CD4-positive, alpha-beta T cell treated with Interleukin-17A for 4 hours (primary cell): ENCODE results near the gene NCAPH2.
"Not testable (repeated sequence)": the region's sequence is repeated elsewhere in the genome, so short reads cannot be mapped to it uniquely, and the experiment has no call there.

ENCODE experiments used
- DNase-seq: peaks from one replicate; pipeline ENCODE4 v3.0.0-alpha.2; 2020; ENCODE audit warnings: mixed read lengths

The NCAPH2 gene

DNA sequence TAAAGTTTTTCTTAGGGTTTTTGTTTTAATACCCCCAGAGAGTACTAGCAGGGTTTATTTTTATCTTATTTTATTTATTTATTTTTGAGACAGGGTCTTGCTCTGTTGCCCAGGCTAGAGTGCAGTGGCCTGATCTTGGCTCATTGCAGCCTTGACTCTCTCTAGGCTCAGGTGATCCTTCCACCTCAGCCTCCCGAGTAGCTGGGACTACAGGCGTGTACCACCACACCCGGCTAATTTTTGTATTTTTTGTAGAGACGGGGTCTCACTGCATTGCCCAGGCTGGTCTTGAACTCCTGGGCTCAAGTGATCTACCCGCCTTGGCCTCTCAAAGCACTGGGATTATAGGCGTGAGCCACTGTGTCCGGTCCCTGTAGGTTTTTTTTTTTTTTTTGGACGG lies 12.2 kb downstream of the NCAPH2 start:
- DNase-seq, result not testable (repeated sequence)

DNA sequence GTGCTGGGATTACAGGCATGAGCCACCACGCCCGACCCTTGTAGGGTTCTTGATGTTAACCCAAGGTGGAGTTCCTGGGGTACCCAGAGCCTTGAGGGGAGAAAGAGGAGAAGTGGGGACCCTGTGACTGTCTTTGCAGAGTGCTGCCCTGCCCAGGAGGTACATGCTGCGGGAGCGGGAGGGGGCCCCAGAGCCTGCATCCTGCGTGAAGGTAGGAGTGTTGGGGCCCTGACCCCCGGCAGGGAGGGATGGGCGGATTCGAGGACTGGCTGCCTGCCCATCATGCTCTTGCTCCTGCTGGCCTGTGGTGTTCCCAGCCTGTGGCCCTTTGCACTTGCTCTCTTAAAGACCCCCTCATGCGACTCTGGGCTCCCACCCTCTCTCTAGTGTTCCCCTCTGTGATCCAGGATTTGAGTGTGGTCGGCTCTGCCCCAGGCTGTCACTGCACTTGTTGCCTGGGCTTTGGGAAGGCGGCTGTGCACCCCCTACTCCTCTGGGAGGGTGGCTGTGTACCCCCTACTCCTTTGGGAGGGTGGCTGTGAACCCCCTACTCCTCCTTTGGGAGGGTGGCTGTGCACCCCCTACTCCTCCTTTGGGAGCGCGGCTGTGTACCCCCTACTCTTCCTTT lies 12.9 kb downstream of the NCAPH2 start:
- no peak for DNase-seq

DNA sequence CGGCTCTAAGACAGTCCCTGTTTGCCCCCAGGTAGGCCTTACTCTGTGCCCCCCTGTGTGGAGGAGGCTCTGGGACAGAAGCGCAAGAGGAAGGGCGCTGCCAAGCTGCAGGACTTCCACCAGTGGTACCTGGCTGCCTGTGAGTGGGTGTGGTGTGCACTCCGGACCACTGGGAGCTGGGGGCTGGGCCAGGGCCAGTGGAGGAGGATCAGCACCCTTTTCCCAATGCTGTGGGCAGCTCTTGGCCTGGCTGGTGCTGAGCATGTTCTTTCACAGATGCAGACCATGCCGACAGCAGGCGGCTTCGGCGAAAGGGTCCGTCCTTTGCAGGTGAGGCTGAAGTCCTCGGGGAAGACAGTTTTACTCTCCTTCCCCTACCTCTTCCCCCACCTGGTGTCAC lies 13.7 kb downstream of the NCAPH2 start:
- DNase-seq, result no peak

DNA sequence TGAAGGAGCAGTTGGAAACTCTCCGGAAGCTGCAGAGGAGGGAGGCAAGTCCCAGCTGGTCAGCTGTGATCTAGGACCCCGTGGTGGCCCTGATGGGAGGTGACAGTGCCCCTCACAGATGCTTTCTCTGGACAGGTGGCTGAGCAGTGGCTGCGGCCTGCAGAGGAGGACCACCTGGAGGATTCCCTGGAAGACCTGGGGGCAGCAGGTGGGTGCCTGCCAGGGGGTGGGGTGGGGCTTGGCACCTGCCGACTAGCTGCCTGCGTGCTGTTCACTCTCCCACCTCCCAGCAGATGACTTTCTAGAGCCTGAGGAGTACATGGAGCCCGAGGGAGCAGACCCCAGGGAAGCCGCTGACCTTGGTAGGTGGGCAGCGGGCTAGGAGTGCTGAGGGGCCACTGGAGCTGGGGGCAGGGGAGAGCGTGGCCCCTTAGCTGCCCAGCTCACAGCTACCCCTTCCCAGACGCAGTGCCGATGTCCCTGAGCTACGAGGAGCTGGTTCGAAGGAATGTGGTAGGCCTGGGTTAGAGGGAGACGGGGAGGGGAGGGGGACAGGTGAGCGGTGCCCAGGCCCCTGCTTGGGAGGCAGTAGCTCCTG lies 14.3 kb downstream of the NCAPH2 start:
- no peak for DNase-seq

DNA sequence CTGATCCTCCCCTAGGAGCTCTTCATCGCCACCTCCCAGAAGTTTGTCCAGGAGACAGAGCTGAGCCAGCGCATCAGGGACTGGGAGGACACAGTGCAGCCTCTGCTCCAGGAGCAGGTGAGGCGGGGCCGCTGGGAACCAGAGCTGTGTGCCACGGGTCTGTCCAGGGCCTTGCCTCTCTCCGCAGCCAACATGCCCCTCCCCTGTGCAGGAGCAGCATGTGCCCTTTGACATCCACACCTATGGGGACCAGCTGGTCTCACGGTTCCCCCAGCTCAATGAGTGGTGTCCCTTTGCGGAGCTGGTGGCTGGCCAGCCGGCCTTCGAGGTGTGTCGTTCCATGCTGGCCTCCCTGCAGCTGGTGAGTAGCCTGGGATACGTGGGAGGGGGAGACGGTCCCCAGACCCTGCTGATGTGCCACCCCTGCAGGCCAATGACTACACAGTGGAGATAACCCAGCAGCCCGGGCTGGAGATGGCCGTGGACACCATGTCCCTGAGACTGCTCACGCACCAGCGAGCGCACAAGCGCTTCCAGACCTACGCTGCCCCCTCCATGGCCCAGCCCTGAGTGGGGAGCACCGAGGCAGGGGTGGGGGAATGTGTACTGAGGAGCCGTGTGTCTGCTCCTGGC lies 14.9 kb downstream of the NCAPH2 start:
- DNase-seq, result no peak

DNA sequence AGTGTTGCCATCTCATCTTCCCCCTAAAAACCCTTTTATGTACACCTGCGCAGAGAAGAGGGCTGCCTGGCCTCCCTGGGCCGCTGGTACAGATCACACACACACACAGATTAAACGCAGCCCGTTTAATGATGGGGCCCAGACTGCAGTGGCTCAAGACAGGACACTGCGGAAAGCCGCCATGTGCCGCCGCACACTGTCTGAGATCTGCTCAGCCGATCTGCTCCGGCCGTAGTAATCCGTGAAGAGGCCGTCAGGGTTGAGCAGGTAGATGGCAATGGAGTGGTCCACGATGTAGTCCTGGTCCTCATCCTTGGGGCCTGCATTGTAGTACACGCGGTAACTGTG lies 15.4 kb downstream of the NCAPH2 start:
- no peak for DNase-seq

DNA sequence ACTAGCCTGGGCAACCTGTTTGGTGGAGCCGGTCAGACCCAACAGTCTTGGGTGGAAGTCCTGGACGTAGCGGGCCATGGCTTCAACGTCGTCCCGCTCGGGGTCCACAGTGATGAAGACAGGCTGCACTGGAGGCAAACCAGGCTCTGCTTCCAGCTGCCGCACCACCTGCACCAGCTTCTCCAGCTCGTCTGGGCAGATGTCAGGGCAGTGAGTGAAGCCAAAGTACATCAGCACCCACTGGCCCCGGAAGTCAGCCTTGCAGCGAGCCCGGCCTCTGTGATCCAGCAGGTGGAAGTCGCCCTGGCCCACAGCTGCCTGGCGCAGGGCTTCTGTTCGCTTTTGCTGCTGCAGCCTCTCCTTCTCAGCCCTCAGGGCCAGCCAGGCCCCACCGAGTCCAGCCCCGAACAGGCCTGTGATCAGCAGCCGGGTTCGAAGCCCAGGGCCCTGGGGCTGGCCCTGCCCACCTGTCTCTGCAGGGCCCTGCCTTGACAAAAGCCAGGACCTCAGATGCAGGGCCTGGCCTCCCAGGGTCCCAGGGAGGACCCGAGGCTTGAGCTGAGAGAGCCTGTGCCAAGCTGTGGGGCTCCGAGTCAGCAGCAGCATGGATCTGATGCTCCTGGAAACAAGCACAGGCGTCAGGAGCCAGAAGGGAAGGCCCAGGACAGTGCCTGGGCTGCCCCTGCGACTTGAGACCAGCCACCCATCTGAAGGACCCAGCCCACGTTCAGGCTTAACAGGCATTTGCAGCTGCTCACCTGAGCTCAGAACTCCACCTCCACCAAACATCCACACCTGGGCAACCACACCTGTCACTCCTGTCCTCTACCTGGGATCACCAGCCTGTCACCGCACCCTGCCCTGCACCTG lies 16.0 kb downstream of the NCAPH2 start:
- DNase-seq, result no peak

DNA sequence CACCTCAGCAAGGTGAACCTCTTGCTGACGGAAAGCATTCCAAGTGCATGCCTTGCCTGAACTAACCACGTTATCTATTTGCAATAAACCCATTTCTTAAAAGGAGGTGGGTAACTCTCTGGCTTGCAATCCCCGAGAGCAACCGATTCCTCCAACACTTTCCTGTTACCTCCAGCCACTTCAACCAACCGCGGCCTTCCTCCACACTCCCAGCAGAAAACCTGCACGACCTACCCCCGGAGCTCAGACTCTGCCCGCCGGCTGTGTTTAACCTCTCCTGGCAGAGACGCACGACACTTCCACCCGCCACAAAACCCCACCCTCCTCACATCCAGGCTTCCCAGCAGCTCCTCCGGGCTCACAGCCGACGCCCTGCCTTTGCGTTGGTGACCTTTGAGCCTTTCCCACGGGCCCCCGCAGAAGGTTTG lies 16.7 kb downstream of the NCAPH2 start:
- DNase-seq, result no peak

DNA sequence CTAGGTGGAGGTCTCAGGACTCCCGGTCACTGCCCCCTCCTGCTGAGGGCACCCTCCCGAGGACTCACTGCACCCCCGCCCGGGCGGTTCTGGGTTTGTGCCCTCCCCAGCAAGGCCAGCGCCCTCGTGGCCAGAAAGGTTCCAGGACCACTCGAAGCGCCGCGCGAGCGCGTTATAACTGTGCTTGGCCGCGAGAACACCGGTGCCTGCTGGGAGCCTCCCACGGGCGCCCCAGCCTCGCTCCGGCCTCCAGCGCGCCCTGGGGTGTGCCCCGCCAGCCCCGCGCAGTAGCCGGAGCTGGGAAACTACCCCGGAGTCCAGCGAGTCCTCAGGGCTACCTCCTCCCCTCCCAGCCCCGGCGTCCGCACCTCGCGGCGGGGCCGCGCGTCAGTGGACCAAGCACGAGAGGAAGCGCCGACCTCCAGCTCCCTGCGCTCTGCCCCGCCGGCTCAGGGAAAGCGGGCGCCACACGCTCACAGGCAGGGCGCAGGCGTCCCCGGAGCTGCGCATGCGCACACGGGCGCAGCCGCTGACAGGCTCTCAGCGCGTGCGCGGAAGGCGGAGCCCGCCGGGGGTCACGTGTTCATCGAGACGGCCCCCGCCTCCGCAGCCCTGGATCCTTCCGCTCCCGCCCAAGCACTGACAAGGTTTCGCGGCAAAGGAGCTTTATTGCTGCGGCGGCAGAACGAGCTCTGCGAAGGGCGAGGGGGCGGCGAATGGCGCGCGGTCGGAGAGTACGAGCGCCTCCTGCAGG lies 17.3 kb downstream of the NCAPH2 start, which contains the start of gene SCO2:
Gene SCO2, minus strand, starts transcription at position 495 of the 754 bp plus-strand sequence. CDS start 1,187 bp downstream, outside the sequence.
- DNase-seq, result peak; percentile 98

DNA sequence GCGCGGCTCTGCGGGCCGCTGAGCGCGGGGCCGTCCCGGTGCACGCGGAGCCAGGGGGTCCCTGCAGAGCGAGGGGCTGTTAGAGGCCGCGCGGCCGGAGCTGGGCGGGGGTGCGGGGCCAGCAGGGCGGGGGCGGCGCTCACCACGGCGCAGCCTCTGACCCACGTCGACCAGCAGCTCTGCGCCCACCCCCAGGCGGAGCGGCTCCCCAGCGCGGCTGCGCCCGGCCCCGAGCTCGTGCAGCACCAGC lies 17.8 kb downstream of the NCAPH2 start:
- no peak for DNase-seq

DNA sequence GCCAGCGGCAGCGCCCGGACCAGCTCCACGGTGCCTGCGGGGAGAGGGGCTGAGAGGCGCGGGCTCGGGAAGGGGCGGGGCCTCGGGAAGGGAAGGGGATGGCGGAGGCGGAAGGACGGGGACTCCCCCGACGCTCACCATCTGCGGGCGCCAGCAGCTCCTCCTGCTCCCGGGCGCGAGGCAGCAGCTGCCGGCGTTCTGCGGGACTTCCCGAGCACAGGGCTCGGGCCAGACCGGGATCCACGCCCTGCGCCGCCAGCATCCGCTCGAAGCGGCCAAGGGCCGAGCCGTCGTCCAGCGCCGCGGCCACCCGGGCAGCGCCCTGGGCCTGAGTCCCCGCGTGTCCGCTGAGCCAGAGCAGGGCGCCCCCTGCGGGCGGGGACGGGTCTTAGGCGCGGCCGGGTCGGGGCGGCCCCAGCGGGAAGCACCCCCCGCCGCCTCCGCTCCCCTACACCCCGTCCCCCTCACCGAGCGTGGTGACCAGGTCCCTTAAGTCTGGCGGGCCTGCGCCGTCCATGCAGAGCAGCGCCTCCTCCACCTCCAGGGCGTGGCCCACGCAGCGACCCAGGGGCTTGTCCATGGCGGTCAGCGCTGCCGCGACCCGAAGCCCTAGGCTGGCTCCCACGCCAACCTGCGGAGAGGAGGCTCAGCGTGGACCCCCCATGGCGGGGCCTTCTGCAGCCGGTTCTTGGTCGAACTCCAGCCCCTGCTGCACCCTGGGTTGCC lies 18.2 kb downstream of the NCAPH2 start:
- DNase-seq, result peak; percentile 90

DNA sequence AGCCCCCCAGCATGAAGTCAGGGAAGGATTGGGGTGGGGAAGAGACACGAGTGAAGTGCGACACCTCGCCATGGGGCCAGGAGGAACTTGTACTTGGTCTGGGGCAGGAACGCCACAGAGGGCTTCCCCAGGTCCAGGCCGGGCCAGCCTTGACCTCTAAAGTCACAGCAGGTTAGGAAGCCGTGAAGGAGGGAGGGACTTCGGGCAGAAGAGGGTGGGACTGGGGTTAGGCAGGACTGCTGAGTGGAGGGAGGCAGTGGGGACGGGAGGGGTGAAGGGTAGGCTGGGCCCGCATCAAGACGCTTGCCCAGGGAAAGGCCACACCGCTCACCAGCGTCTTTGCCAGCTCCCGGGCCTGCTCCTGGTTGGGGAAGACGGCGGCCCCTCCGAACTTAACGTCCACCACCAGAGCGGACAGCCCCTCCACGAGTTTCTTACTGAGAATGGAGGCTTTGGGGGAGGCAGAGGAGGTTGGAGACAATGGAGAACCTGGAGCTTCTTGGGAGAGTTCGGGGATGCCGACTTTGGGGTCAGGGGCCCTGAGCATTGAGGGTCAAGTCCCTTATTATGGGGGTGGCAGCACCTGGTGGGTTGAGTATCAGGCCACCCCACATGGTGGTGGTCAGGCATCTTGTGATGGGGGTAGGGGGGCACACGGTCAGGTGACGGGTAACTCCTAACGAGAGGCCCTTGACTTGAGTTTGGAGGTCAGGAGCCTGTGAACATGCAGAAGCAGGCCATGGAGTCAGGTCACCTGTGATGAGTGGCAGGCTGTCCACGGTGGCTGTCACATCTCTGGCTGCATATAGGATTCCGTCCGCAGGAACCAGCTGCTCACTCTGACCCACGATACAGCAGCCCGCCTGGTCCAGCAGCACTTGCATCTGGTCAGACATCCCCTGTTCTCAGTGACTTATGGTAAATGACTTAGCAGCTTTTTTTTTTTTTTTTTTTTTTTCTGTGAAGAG lies 19.1 kb downstream of the NCAPH2 start:
- DNase-seq, result peak; percentile 45

DNA sequence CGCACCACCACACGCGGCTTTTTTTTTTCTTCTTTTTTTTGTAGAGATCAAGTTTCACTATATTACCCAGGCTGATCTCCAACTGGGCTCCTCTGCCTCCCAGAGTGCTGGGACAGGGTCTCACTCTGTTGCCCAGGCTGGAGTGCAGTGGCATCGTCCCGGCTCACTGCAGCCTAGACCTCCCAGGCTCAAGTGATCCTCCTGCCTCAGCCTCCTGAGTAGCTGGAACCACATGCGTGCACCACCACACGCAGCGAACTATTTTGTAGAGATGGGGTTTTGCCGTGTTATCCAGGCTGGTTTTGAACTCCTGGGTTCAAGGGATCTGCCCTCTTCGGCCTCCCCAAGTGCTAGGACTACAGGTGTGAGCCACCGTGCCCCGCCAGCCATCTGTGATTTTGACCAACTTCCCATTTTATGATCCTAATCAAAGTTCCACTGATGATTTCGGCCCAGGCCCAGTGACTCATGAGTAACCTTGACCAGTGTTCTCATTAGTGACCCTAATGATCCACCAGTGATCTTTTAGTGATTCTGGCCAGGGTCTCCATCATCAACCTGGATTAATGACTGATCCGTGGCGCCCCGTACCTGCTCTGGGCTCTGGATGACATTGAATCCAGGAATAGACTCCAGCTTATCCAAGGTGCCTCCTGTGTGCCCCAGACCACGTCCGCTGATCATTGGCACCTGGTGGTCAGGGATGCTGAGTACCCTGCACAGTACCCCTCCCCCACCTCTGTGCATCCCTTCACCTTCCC lies 20.1 kb downstream of the NCAPH2 start:
- DNase-seq, result no peak

DNA sequence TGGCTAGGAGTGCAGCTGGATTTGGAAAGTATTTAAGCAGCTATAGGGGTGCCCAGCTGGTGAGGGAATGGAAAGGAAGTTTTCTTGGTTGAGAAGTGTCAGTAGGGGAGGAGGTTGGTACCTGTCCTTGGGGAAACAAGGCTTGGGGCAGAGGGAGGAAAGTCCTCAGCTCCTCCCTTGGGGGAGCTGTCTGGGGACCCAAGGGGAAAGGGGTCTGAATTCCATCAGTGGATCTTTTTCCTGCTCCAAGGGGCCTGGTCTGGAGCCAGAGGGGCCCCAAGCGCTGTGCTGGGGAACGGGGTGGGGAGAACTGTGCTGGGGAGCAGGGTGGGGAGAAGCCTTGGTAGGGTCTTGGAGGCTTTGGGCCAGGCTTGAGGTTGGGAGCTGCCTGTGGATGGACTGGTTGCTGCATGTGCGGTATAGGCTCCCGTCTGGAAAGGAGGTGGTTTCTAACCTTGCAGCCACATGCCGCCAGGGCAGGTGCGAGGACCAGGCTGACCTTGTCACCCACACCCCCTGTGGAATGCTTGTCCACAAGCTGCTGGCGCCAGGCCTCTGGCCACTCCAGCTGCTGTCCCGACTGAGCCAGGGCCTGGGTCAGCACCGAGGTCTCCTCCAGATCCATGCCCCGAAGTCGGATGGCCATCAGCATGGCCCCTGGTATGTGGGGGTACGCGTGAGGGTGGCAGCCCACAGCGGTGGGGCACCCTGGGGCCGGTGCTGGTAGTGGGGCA lies 20.8 kb downstream of the NCAPH2 start:
- DNase-seq, result no peak

DNA sequence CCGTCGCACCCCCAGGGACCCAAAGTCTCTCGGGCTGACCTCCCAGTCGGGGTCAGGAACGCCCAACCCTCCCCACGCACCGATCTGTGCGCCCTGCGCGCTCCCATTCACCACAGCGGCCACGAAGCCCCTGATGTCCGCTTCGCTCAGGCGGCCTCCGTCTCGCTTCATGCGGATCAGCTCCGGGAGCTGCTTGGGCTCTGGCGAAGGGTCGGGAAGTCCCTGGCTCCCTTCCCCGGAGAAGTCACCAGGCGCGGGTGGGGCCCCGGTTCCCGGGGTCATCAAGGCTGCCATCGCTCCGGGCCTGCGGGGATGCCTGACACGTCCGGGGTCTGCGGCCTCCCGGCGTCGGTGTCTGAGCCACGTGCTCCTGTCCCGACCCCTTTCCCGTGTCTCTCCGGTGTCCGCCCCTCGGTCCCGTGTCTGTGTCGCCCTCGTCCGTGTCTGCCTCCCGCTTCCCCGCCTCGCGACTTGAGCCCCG lies 21.4 kb downstream of the NCAPH2 start:
- no peak for DNase-seq

DNA sequence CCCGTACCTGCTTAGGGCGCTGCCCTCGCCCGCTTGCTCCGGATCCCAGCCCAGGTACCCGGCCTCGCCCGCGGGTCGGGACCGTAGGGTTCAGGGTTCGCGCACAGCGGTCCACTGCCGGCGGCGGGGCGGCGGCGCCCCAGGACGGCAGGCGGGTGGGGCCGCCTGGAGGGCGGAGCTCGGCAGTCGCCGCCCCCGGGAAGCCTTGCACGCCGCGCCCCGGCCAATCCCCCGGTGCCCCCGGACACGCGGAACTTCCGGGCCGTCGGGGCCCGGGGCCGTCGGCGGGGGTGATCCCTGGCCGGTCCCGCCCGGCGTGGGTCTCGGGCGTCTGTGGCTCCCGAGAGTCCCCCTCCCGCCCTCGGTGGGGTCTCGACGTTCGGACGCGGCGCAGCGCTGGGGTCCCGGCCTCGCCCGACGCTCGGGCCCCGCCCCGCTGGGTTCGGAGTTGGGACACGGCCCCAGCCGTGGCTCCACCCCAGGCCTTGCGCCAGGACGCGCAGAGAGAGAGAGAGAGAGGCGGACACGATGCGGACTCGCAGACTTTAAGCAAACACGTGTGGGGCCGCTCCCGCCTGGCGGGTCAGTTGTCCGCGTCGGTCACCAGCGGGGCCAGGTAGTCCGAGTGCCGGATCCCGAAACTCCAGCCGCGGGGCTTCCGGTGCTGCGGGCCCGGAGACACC lies 22.0 kb downstream of the NCAPH2 start, which contains the start of gene TYMP:
Gene TYMP, minus strand, starts transcription at position 116 of the 683 bp plus-strand sequence. CDS start 303 bp downstream, outside the sequence.
- DNase-seq, result peak; percentile 75

DNA sequence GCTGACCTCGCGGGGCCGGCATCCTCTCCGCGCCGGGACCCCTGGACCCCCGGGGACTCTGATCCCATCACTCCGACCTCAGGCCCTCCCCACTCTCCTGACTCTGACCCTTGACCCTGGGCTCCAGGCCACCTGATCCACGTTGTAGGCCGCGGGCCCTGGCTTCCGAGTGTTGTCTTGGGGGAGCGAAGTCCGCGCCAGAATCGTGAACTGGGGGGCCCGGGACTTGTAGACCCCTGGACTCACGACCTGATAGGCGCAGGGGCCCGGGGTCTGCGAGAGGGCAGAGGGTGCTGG lies 22.5 kb downstream of the NCAPH2 start:
- no peak for DNase-seq

DNA sequence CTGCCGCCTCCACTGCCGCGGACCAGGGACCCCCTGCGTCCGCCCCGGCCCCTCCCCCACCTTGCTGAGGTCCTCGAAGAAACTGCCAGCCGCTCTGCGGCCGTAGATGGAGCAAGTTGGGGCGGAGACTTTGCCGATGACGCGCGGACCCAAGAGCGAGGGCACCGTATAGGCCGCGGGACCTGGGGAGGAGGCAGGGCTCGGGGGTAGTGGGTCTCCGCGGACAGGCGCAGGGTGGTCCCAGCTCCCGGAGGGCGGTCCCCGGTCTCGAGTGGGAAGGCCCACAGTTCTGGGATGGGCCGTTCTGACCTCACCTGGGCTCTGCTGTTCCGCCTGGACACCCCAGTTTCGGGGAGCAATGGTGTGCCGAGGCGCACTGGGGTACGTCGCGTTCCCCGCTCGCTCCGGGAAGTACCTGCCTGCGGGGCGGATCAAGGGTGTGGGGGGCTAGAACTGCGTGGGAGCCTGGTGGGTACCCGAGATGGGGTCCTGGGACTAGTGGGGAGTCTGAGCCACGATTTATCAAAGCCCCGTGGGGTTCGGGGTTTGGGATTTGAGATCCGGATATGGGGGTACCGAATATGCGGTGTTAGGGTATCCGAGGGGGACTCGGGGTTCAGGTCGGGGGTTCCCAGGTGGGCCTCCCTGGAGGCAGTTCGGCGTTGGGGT lies 23.0 kb downstream of the NCAPH2 start:
- DNase-seq, result peak; percentile 79
